ENCODE data around the gene KAT8.
A peak's percentile ranks its signal among the peaks of the same experiment; 100 is the strongest.

The KAT8 gene

DNA sequence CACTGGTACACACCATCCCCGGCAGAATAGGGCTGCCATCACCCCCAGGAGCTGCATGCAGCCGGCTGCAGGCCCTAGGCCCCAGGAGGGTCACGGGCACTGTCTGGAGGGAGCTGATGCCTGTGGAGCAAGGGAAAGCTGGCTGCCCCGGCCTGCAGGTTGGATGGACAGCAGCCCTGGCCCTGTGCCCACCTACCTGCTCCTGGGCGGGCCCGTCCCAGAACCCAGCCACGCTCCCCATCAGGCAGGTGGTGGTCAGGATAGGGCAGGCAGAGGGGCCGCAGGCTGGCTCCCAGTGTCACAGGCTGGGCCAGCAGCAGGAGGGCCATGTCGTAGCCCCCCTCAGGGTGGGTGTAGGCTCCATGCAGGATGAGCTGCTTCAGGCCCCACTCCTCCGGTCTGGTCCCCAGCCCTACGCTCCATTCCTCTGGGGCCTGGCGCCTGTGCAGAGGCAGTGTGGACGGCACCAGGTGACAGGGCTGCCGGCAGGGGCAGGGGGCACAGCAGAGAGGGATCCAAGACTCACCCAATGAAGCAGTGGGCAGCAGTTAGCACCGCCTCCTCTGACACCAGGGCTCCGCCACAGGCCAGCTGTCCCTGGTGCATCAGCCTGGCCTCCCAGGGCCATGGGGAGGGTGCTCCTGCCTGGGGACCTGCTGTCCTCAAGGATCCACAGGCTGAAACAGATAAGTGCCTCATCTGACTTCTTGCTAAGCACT is 32.7 kb upstream of the KAT8 start:
- no peak overlapping the region for H3K4me3 ChIP-seq (ENCODE audit: low read length)
- DNase-seq (ENCODE audit: low read depth) = no peak
- TF ChIP-seq, protein P1, sequence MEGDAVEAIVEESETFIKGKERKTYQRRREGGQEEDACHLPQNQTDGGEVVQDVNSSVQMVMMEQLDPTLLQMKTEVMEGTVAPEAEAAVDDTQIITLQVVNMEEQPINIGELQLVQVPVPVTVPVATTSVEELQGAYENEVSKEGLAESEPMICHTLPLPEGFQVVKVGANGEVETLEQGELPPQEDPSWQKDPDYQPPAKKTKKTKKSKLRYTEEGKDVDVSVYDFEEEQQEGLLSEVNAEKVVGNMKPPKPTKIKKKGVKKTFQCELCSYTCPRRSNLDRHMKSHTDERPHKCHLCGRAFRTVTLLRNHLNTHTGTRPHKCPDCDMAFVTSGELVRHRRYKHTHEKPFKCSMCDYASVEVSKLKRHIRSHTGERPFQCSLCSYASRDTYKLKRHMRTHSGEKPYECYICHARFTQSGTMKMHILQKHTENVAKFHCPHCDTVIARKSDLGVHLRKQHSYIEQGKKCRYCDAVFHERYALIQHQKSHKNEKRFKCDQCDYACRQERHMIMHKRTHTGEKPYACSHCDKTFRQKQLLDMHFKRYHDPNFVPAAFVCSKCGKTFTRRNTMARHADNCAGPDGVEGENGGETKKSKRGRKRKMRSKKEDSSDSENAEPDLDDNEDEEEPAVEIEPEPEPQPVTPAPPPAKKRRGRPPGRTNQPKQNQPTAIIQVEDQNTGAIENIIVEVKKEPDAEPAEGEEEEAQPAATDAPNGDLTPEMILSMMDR (IDR thresholded peaks at IDR 0.05; ENCODE audit: insufficient read depth, low read depth, low read length, missing control alignments) = no peak

DNA sequence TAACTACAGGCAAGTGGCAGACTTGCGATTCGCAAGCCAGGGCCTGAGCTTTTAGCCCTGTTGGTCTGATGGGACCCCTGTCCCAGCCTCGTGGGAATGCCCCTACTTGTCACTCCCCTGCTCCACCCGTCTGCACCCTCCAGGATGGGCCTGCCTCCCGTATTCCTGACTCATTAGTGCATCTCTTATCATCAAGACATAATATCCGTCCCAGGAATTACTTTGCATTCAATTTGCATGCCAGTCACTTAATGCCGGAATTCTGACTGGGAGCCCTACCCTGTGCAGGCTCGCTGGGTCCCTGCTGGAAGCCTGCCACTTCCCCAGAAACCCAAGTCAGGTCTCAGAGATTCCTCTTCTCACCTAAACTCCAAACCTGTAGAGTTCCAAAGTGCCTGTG is 32.1 kb upstream of the KAT8 start:
- H3K4me3 ChIP-seq (ENCODE audit: low read length) = no peak overlapping the region
- TF ChIP-seq, protein P1 (IDR thresholded peaks at IDR 0.05; ENCODE audit: insufficient read depth, low read depth, low read length, missing control alignments) = no peak
- peak; percentile 58 for DNase-seq (ENCODE audit: low read depth)

DNA sequence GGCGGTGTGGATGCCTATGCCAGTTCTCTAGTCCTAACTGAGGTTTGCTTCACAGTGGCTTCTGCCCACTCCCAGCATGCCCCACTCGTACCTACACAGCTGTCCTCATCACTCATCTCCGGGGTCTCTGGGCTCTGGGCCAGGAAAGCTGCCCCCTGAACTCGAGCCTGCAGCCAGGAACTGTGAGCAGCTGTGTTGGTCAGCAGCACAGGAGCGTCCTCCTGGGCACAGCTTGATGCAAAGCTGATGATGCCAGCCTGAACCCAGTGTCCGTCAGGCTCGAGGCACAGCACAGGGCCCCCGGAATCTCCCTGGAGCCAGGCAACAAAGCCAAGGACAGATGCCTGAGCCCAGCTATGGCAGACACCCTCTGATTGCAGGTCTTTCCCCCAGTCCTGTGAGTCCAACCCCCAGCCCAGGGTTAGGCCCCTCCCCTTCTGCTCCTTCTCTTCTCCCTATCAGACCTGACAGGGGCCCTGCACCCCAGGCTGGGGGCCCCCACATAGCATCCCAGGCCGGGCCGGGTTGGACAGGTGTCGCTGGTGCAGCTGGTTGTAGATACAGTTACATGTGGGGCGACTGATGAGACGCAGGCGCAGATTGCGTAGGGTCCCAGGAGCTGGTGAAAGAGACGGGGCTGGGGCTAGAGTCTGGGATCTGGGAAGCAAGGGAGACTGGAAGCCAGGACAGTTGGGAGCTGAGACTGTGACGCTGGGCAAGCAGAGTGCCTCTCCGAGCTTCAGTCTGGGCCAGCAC is 31.4 kb upstream of the KAT8 start:
- DNase-seq (ENCODE audit: low read depth) = no peak
- H3K4me3 ChIP-seq (ENCODE audit: low read length) = no peak overlapping the region
- TF ChIP-seq, protein P1 (IDR thresholded peaks at IDR 0.05; ENCODE audit: insufficient read depth, low read depth, low read length, missing control alignments) = no peak

DNA sequence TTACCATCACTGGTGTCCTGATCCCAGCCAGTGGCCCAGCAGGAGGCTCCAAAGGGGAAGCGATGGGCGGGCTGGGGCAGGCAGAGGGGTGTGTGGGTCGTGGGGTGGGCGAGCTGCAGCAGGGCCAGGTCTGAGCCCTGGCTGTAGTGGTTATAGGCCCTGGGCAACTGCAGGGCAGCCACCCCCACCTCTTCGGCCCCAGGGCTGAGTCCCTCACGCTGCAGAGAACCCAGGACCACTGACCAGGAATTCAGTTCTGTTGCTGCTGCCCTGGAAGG is 30.9 kb upstream of the KAT8 start:
- H3K4me3 ChIP-seq (ENCODE audit: low read length) = no peak overlapping the region
- DNase-seq (ENCODE audit: low read depth) = no peak
- TF ChIP-seq, protein P1 (IDR thresholded peaks at IDR 0.05; ENCODE audit: insufficient read depth, low read depth, low read length, missing control alignments) = no peak

DNA sequence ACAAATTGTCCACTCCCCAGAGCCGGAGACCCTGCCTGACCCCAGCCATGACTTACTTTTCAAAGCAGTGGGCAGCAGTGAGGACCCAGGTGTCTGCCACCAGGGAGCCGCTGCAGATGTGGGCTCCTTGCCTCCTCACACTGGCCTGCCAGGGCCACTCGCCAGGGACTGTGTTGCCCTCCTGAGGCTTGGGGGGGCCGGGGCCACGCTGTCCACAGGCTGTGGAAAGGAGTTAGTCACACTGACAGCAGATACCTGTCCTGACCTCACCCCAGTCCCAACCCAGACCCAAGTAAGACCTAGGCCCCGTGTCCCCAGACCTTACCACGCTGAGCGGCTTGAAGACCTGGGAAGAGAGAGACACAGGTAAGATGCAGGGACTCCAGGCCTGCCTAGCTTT is 30.0 kb upstream of the KAT8 start:
- TF ChIP-seq, protein P1 (IDR thresholded peaks at IDR 0.05; ENCODE audit: insufficient read depth, low read depth, low read length, missing control alignments) = no peak
- no peak for DNase-seq (ENCODE audit: low read depth)
- H3K4me3 ChIP-seq (ENCODE audit: low read length) = no peak overlapping the region

DNA sequence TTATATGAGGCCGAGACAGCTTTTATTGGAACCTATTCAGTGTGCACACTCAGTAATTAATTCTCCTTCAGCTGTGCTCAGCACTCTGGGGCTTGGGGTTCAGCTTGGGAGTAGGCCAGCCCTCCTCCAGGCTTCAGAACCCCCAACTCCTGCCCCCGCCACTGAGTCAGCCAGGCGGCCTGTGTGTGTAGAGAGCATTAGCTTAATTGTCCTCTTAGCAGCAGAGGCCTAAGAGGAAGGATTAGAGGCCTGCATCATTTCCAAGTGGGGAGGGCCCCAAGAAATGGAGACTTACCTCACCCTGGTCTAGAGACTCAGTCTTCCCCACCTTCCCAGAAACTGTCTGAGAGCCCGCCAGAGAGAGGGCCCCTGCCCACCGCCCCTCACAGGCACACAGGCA is 29.5 kb upstream of the KAT8 start:
- no peak overlapping the region for H3K4me3 ChIP-seq (ENCODE audit: low read length)
- no peak for DNase-seq (ENCODE audit: low read depth)
- TF ChIP-seq, protein P1 (IDR thresholded peaks at IDR 0.05; ENCODE audit: insufficient read depth, low read depth, low read length, missing control alignments) = no peak

Data from epithelial cell of esophagus (primary cell).